H9 (cell line): ENCODE data around the gene CBLN3. TPM values are rescaled to one million over a fixed set of nuclear protein-coding genes. Genes with fewer than 3 reads are reported as not detected.

Experiments used
- DNase-seq: peaks from one replicate; pipeline ENCODE4 v3.0.0-alpha.2; 2017
- H2AFZ ChIP-seq: one replicate; pipeline ENCODE4 v1.6.1; 2013; ENCODE audit warnings: mild to moderate bottlenecking, low read length, control low read depth, moderate library complexity
- H2AK5ac ChIP-seq: 2 replicates; pipeline ENCODE4 v1.6.1; 2013; ENCODE audit warnings: low read length, control low read depth, mixed read lengths; ENCODE audit not compliant: insufficient read length
- H2BK120ac ChIP-seq: one replicate; pipeline ENCODE4 v1.6.1; 2013; ENCODE audit warnings: low read depth, mild to moderate bottlenecking, low read length, control low read depth, inconsistent platforms; ENCODE audit not compliant: poor library complexity, severe bottlenecking
- H2BK12ac ChIP-seq: 2 replicates; pipeline ENCODE4 v1.6.1; 2013; ENCODE audit warnings: low read length, control low read depth, mixed read lengths, low read depth; ENCODE audit not compliant: insufficient read length
- H2BK15ac ChIP-seq: 2 replicates; pipeline ENCODE4 v1.6.1; 2013; ENCODE audit warnings: low read depth, low read length, control low read depth
- H2BK20ac ChIP-seq: one replicate; pipeline ENCODE4 v1.6.1; 2013; ENCODE audit warnings: low read depth, mild to moderate bottlenecking, low read length, control low read depth, inconsistent platforms; ENCODE audit not compliant: poor library complexity, severe bottlenecking
- H2BK5ac ChIP-seq: 2 replicates; pipeline ENCODE4 v1.6.1; 2013; ENCODE audit warnings: low read length, control low read depth, mixed read lengths; ENCODE audit not compliant: insufficient read length
- H3K14ac ChIP-seq: 2 replicates; pipeline ENCODE4 v1.6.1; 2013; ENCODE audit warnings: low read length, control low read depth; ENCODE audit not compliant: insufficient read depth
- H3K18ac ChIP-seq: 2 replicates; pipeline ENCODE4 v1.6.1; 2013; ENCODE audit warnings: low read depth, mild to moderate bottlenecking, mixed read lengths, low read length, control low read depth; ENCODE audit not compliant: insufficient read length
- H3K23ac ChIP-seq: 2 replicates; pipeline ENCODE4 v1.6.1; 2013; ENCODE audit warnings: low read length, control low read depth, mixed read lengths, low read depth; ENCODE audit not compliant: insufficient read length
- H3K23me2 ChIP-seq: 2 replicates; pipeline ENCODE4 v1.6.1; 2013; ENCODE audit warnings: low read depth, mild to moderate bottlenecking, mixed read lengths, low read length, control low read depth; ENCODE audit not compliant: insufficient read length, poor library complexity, severe bottlenecking
- H3K27ac ChIP-seq: 2 replicates; pipeline ENCODE4 v1.5.1; 2013; ENCODE audit warnings: low read length, control low read depth, mixed read lengths, low read depth; ENCODE audit not compliant: insufficient read length
- H3K27me3 ChIP-seq: 2 replicates; pipeline ENCODE4 v1.6.1; 2013; ENCODE audit warnings: low read length, control low read depth, inconsistent platforms; ENCODE audit not compliant: insufficient read depth
- H3K4ac ChIP-seq: 2 replicates; pipeline ENCODE4 v1.6.1; 2013; ENCODE audit warnings: low read depth, mild to moderate bottlenecking, control low read depth, inconsistent platforms, low read length, moderate library complexity
- H3K4me1 ChIP-seq: 2 replicates; pipeline ENCODE4 v1.6.1; 2013; ENCODE audit warnings: low read length, control low read depth, inconsistent platforms; ENCODE audit not compliant: insufficient read depth
- H3K4me2 ChIP-seq: 2 replicates; pipeline ENCODE4 v1.6.1; 2013; ENCODE audit warnings: low read length, control low read depth, mixed read lengths; ENCODE audit not compliant: insufficient read length, insufficient read depth
- H3K56ac ChIP-seq: 2 replicates; pipeline ENCODE4 v1.6.1; 2013; ENCODE audit warnings: low read depth, mild to moderate bottlenecking, mixed read lengths, low read length, control low read depth; ENCODE audit not compliant: insufficient read length
- H3K79me1 ChIP-seq: 2 replicates; pipeline ENCODE4 v1.6.1; 2013; ENCODE audit warnings: low read depth, mild to moderate bottlenecking, moderate library complexity, low read length, control low read depth, inconsistent platforms; ENCODE audit not compliant: insufficient read depth, poor library complexity, severe bottlenecking
- H3K79me2 ChIP-seq: 2 replicates; pipeline ENCODE4 v1.6.1; 2013; ENCODE audit warnings: low read length, control low read depth, inconsistent platforms; ENCODE audit not compliant: insufficient read depth
- H3K9ac ChIP-seq: 2 replicates; pipeline ENCODE4 v1.6.1; 2013; ENCODE audit warnings: low read length, control low read depth, mixed read lengths; ENCODE audit not compliant: insufficient read length; ENCODE audit errors: extremely low read depth
- H3K9me3 ChIP-seq: one replicate; pipeline ENCODE4 v1.6.1; 2013; ENCODE audit warnings: low read depth, low read length, inconsistent platforms; ENCODE audit not compliant: control insufficient read depth
- H3T11ph ChIP-seq: one replicate; pipeline ENCODE4 v1.6.1; 2013; ENCODE audit warnings: mild to moderate bottlenecking, low read length, control low read depth, inconsistent platforms
- H4K20me1 ChIP-seq: one replicate; pipeline ENCODE4 v1.6.1; 2013; ENCODE audit not compliant: control insufficient read depth, insufficient read length, insufficient read depth
- H4K5ac ChIP-seq: 2 replicates; pipeline ENCODE4 v1.6.1; 2013; ENCODE audit warnings: low read depth, mild to moderate bottlenecking, mixed read lengths, low read length, control low read depth; ENCODE audit not compliant: insufficient read length
- H4K8ac ChIP-seq: replicated peaks from 2 replicates; pipeline ENCODE4 v1.6.1; 2013; ENCODE audit warnings: low read length, control low read depth, mixed read lengths, low read depth; ENCODE audit not compliant: insufficient read length
- H4K91ac ChIP-seq: 2 replicates; pipeline ENCODE4 v1.6.1; 2013; ENCODE audit warnings: low read depth, mild to moderate bottlenecking, moderate library complexity, mixed read lengths, low read length, control low read depth; ENCODE audit not compliant: insufficient read length
- H3K27ac Mint-ChIP-seq, 3 experiments: 2 replicates in 2 of 3; 3 replicates in 1 of 3; pipeline ENCODE4 v1.8.0; 2020 to 2021; ENCODE audit warnings: mixed read lengths in 3 of 3, mild to moderate bottlenecking in 1 of 3, moderate library complexity in 1 of 3
- H3K27me3 Mint-ChIP-seq: 2 replicates; pipeline ENCODE4 v1.8.0; 2021; ENCODE audit warnings: low read depth, mild to moderate bottlenecking, moderate library complexity, mixed read lengths
- H3K36me3 Mint-ChIP-seq, 3 experiments: 2 replicates in 2 of 3; 3 replicates in 1 of 3; pipeline ENCODE4 v1.8.0; 2020 to 2021; ENCODE audit warnings: low read depth in 3 of 3, mixed read lengths in 3 of 3; ENCODE audit not compliant: insufficient read depth in 1 of 3
- H3K4me1 Mint-ChIP-seq, 2 experiments: 2 replicates each; pipeline ENCODE4 v1.8.0; 2020; ENCODE audit warnings: mixed read lengths in 2 of 2
- H3K4me3 Mint-ChIP-seq, 2 experiments: 2 replicates in 1 of 2; 3 replicates in 1 of 2; pipeline ENCODE4 v1.8.0; 2020 to 2021; ENCODE audit warnings: mild to moderate bottlenecking in 2 of 2, mixed read lengths in 2 of 2, moderate library complexity in 1 of 2
- H3K9me3 Mint-ChIP-seq, 2 experiments: 2 replicates in 1 of 2; 3 replicates in 1 of 2; pipeline ENCODE4 v1.8.0; 2020; ENCODE audit warnings: mild to moderate bottlenecking in 2 of 2, mixed read lengths in 2 of 2, moderate library complexity in 1 of 2
- CTCF ChIP-seq: fragments of 200-600 bp; sonication (generic); conservative IDR thresholded peaks from 3 replicates; pipeline ENCODE4 v1.8.0; 2021; ENCODE audit warnings: antibody characterized with exemption, mild to moderate bottlenecking
- WGBS: extraction: QIAGEN DNeasy Blood & Tissue Kit; methylation state at CpG from one replicate; pipeline ENCODE4 v1.1.7; 2013; ENCODE audit warnings: missing lambda C conversion rate, low lambda C conversion rate, mixed read lengths; ENCODE audit not compliant: insufficient read length; ENCODE audit errors: extremely low coverage; 5-methylcytosine and 5-hydroxymethylcytosine counted together
- total RNA-seq: library from RNA; stranded (reverse); gene quantifications from 2 replicates; pipeline ENCODE4 v1.2.1, GENCODE V29; 2021

The CBLN3 gene
- total RNA-seq, 1 experiment from 2014 or later = 0.39 TPM

GRCh38 chr14:24404814-24405213, 24.7 kb downstream of the CBLN3 start:
- Mint-ChIP-seq H3K4me3 (no peak overlapping the region), H3K36me3 (peaks cover 0 to 12% (median 2%) of the 10 kb centered on the region in 3 experiments; a peak in 2 of 7 replicates), H3K4me1 (peaks cover 31 to 44% of the 10 kb centered on the region in 2 experiments), H3K27ac (no peak overlapping the region; a peak in 1 of 7 replicates), H3K27me3 (peaks cover 5% of the 10 kb centered on the region), H3K9me3 (no peaks in the 10 kb centered on the region)
- Histone ChIP-seq H4K5ac (no peak overlapping the region), H3K56ac (no peak overlapping the region), H3K14ac (no peak overlapping the region), H4K8ac (no peak overlapping the region), H3K27me3 (no peaks in the 10 kb centered on the region), H2AFZ (no peak overlapping the region), H3K9me3 (no peaks in the 10 kb centered on the region), H3K79me1 (no peaks in the 10 kb centered on the region), H3K9ac (no peak overlapping the region), H2BK120ac (no peak overlapping the region), H3K23ac (no peak overlapping the region), H4K91ac (no peak overlapping the region), H2BK5ac (no peak overlapping the region), H3K4me1 (no peaks in the 10 kb centered on the region), H2AK5ac (no peak overlapping the region), H3T11ph (no peak overlapping the region), H3K18ac (no peak overlapping the region), H3K4me2 (no peak overlapping the region), H4K20me1 (no peaks in the 10 kb centered on the region), H2BK12ac (no peak overlapping the region), H3K4ac (no peak overlapping the region), H2BK20ac (no peak overlapping the region), H3K27ac (no peak overlapping the region), H3K23me2 (no peaks in the 10 kb centered on the region), H2BK15ac (no peak overlapping the region), H3K79me2 (no peaks in the 10 kb centered on the region)
- no CpG with 5 or more reads among the region's 4 CpGs for WGBS
- no peak for DNase-seq
- no peak for TF ChIP-seq CTCF
